Mucosa of stomach (tissue), 1 donor: ENCODE measurements around the gene RAB13.
"Not testable (repeated sequence)": the region's sequence is repeated elsewhere in the genome, so short reads cannot be mapped to it uniquely, and the experiment has no call there.

Source experiments
- H3K27me3 ChIP-seq: one replicate; pipeline ENCODE4 v1.7.0; 2013; ENCODE audit warnings: mild to moderate bottlenecking, low read length; ENCODE audit not compliant: control insufficient read depth, insufficient read depth
- H3K36me3 ChIP-seq: one replicate; pipeline ENCODE4 v1.7.0; 2013; ENCODE audit warnings: low read length; ENCODE audit not compliant: control insufficient read depth, insufficient read depth
- H3K4me1 ChIP-seq: one replicate; pipeline ENCODE4 v1.7.0; 2013; ENCODE audit warnings: mild to moderate bottlenecking, low read length; ENCODE audit not compliant: control insufficient read depth, insufficient read depth
- H3K4me3 ChIP-seq: one replicate; pipeline ENCODE4 v1.7.0; 2013; ENCODE audit warnings: low read length
- H3K9ac ChIP-seq: one replicate; pipeline ENCODE4 v1.7.0; 2013; ENCODE audit warnings: mild to moderate bottlenecking, low read length, moderate library complexity
- H3K9me3 ChIP-seq: one replicate; pipeline ENCODE4 v1.7.0; 2013; ENCODE audit warnings: mild to moderate bottlenecking, low read length, moderate library complexity; ENCODE audit not compliant: control insufficient read depth
- donor health status: Pancreatic carcinoma.

Gene RAB13

DNA sequence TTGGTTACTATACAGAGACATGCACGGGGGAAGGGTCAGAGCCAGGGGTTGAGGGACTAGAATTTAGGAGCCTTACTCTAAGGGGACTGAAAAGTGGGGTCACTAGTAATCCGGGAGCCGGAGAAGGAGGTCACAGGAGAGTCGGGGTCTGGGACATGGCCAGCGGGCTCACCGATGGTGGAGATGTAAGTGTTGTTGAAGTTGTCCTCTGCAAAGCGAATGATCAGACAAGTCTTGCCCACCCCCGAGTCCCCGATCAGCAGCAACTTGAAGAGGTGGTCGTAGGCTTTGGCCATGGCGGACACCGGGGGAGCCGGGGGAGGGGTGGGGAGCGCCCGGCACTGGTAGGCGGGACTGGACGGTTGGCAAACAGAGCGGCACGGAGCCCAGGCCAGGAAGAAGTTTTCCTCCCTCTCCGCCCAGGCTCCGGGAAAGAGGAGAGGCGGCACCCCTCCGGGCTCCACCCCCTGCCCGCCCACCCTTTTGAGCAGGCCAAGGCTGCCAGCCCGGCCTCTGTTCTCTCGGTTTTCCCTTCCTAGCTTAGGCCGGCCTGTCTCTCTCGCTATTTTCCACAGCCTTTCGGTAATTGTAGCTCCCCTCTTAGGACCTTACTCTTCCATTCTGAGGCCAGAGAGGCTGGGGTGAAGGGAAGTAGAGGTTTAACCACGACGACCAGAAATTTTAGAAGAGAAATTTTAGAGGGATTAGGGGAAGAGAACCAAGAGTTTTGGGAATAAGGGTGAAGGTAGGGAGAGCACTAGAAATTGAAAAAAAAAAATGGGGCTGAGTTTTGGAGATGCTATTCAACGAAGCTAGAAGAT, at the start of gene RAB13:
TSS of gene RAB13 (minus strand) at position 399 of the 821 bp plus-strand sequence. CDS start at position 296, 103 bp downstream.
- Histone ChIP-seq H3K36me3 (peaks cover 4% of the 10 kb centered on the region), H3K27me3 (no peaks in the 10 kb centered on the region), H3K9me3 (no peaks in the 10 kb centered on the region), H3K4me3 (peak within 1 kb of the TSS; percentile 68), H3K4me1 (peaks cover 20% of the 10 kb centered on the region), H3K9ac (peak within 1 kb of the TSS; percentile 76)

DNA sequence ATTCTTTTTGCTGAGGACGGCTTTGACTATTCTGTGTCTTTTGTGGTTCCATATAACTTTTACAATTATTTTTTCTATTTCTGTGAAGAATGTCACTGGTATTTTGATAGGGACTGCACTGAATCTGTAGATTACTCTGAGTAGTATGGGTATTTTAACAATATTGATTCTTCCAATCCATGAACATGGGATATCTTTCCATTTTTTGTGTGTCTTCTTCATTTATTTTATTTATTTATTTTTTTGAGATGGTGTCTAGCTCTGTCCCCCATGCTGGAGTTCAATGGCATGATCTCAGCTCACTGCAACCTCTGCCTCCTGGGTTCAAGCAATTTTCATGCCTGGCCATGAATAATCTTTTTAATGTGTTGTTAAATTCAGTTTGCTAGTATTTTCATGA, 47.6 kb upstream of the RAB13 start:
- H3K4me3 ChIP-seq, H3K9ac ChIP-seq, H3K9me3 ChIP-seq, H3K27me3 ChIP-seq, H3K4me1 ChIP-seq, H3K36me3 ChIP-seq: not testable (repeated sequence)

DNA sequence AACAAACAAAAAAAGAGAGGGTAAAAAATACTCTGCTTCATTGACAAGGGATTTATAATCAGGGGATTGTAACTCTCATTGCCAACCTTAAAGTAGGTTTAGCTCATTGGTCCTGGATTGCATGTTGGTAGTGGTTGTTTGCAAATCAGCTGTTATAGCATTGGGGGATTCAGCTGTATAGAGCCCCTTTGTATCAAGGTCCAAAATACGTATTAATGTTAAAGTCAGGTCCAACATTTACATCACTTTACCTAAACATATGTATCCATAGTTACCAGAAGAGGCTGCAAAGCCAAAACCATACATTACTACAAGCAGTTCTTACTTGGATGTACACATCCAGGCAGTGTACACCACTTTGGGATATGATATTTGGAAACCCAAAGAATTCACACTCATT, 33.8 kb upstream of the RAB13 start:
- Histone ChIP-seq H3K9ac (no peak overlapping the region), H3K36me3 (no peaks in the 10 kb centered on the region), H3K27me3 (no peaks in the 10 kb centered on the region), H3K4me1 (no peaks in the 10 kb centered on the region), H3K4me3 (no peak overlapping the region), H3K9me3 (no peaks in the 10 kb centered on the region)

DNA sequence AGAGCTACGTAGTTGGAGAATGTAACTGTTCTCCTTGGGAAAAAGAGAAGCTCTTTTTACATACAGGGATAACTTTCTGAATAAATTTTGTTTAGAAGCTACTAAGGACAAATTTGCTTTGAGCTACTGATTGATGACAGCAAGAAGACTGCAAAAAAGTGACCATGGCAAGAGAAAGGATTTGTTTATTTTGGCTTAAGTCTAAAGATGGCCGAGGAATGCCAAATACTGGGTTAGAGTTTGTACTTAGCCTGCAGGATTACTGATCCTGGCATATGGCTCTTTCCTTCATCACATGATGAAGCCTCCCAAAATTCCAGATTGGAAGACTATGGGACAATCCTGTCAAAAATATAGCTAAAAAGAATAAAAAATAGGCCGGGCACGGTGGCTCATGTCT, 33.1 kb upstream of the RAB13 start:
- H3K4me3 ChIP-seq: no peak overlapping the region
- H3K4me1 ChIP-seq: peaks cover 4% of the 10 kb centered on the region
- no peaks in the 10 kb centered on the region for H3K27me3 ChIP-seq
- no peaks in the 10 kb centered on the region for H3K9me3 ChIP-seq
- no peak overlapping the region for H3K9ac ChIP-seq
- no peaks in the 10 kb centered on the region for H3K36me3 ChIP-seq

DNA sequence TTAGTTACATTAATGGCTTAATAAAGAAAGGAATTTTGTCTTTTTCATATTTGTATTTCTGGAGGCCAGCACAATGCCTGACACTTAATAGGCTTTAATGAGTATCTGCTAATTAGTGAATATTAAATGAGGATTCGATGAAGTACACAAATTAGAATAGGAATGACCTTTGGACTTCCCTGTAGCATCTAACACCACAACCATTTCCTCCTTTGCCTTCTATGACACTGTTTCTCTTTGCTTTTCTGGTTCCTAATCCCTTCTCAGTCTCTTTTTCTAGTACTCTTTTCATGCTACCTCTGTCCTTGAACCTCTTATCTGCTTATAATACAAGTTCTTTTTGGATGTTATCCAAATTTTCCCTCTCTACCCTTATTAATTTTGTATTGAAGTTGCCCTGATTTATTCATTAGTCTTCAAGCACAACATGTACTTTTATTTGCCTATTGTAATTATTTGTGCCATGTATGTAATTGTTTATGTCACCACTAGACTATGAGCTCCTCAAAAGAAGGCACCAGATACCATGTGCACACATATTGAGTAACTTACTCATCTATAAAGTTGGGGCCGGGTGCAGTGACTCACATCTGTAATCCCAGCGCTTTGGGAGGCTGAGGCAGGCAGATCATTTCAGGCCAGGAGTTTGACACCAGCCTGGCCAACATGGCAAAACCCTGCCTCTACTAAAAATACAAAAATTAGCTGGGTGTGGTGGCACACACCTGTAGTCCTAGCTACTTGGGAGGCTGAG, 28.2 kb upstream of the RAB13 start:
- H3K4me1 ChIP-seq: peaks cover 4% of the 10 kb centered on the region
- H3K9ac ChIP-seq: no peak overlapping the region
- no peaks in the 10 kb centered on the region for H3K27me3 ChIP-seq
- H3K4me3 ChIP-seq: no peak overlapping the region
- H3K36me3 ChIP-seq: no peaks in the 10 kb centered on the region
- H3K9me3 ChIP-seq: no peaks in the 10 kb centered on the region

DNA sequence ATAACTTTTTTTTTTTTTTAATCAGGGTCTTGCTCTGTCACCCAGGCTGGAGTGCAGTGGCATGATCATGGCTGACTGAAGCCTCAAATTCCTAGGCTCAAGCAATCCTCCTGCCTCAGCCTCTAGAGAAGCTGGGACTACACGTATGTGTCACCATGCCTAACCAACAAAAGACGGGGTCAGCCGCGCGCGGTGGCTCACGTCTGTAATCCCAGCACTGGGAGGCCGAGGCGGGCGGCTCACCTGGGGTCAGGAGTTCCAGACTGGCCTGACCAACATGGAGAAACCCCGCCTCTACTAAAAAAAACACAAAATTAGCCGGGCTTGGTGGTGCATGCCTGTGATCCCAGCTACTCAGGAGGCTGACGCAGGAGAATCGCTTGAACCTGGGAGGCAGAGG, 26.4 kb upstream of the RAB13 start:
- H3K4me1 ChIP-seq, H3K9me3 ChIP-seq, H3K36me3 ChIP-seq, H3K4me3 ChIP-seq, H3K9ac ChIP-seq, H3K27me3 ChIP-seq: not testable (repeated sequence)

DNA sequence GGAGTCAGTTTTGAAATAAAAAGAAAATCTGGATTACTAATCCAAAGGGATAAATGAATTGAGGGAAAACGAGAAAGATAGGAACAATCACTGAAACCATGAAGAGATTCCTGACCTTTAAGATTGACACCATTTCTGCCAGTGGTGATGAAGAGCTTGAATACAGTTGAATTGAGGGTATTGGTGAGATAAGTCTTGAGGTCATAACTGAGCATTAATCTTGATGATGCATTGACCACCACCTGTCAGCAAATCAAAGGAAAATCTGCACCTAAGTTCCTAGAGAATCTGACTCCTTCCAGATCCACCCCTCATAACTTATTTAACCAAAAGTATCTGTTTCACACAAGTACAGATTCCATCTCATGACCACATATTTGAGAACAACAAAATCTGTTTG, 26.0 kb upstream of the RAB13 start:
- Histone ChIP-seq H3K27me3 (no peaks in the 10 kb centered on the region), H3K4me3 (no peak overlapping the region), H3K9me3 (no peaks in the 10 kb centered on the region), H3K9ac (no peak overlapping the region), H3K4me1 (peaks cover 4% of the 10 kb centered on the region), H3K36me3 (no peaks in the 10 kb centered on the region)

DNA sequence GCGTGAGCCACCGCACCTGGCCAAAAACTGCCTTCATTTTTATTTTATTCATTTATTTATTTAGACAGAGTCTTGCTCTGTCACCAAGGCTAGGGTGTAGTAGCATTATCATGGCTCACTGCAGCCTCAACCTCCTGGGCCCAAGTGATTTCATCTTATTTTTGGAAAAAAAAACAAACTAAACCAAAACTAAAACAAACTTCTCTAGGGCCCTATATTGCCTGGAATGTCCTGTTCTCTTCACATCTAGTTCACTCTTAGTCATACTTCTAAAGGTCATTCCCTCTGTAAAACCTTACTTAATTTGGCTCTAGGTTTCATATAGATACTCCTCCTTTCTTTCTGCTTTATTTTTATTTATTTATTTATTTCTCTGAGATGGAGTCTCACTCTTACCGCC, 20.0 kb upstream of the RAB13 start:
- H3K9ac ChIP-seq: no peak overlapping the region
- H3K36me3 ChIP-seq: no peaks in the 10 kb centered on the region
- peaks cover 6% of the 10 kb centered on the region for H3K4me1 ChIP-seq
- no peaks in the 10 kb centered on the region for H3K27me3 ChIP-seq
- no peak overlapping the region for H3K4me3 ChIP-seq
- H3K9me3 ChIP-seq: no peaks in the 10 kb centered on the region

DNA sequence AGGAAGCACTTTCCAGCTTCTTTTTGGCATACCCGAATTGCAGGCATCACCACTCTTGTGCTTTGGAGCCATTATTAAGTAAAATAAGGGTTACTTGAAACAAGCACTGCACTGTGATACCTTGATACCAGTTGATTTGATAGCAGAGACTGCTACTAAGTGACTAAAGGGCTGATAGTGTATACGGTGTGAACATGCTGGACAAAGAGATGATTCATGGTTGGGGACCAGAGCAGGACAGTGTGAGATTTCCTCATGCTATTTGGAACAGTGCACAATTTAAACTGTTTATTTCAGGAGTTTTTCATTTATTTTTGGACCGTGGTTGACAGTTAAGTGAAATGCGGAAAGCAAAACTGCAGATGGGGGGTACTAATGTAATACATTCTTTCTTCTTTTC, 14.3 kb upstream of the RAB13 start:
- Histone ChIP-seq H3K36me3 (no peaks in the 10 kb centered on the region), H3K27me3 (no peaks in the 10 kb centered on the region), H3K9me3 (no peaks in the 10 kb centered on the region), H3K4me1 (peaks cover 9% of the 10 kb centered on the region), H3K4me3 (no peak overlapping the region), H3K9ac (no peak overlapping the region)

DNA sequence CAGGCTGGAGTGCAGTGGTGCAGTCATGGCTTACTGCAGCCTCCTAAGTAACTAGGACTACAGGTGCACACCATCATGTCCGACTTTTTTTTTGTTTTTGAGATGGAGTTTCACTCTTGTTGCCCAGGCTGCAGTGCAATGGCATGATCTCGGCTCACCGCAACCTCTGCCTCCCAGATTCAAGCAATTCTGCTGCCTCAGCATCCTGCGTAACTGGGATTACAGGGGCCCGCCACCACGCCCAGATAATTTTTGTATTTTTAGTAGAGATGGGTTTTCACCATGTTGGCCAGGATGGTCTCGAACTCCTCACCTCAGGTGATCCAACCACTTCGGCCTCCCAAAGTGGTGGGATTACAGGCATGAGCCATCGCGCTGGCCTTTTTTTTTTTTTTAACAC, 10.7 kb upstream of the RAB13 start:
- H3K4me3 ChIP-seq, H3K9ac ChIP-seq, H3K36me3 ChIP-seq, H3K27me3 ChIP-seq, H3K9me3 ChIP-seq: not testable (repeated sequence)
- peaks cover 15% of the 10 kb centered on the region for H3K4me1 ChIP-seq

DNA sequence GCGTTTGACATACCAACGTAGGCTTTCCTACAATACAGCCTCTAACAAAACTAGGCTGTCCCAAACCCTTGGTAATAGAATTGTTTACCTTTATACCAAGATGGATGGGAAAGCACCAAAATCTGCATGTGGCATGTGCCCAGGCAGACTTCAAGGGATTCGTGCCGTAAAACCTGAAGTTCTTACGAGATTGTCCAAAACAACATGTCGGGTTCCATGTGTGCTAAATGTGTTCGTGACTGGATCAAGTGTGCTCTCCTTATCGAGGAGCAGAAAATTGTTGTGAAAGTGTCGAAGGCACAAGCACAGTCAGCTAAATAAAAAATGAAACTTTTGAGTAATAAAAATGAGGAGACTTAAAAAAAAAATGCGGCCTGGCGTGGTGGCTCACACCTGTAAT, 9.5 kb upstream of the RAB13 start:
- no peaks in the 10 kb centered on the region for H3K27me3 ChIP-seq
- no peak overlapping the region for H3K9ac ChIP-seq
- no peaks in the 10 kb centered on the region for H3K9me3 ChIP-seq
- H3K4me3 ChIP-seq: no peak overlapping the region
- H3K36me3 ChIP-seq: no peaks in the 10 kb centered on the region
- peaks cover 13% of the 10 kb centered on the region for H3K4me1 ChIP-seq

DNA sequence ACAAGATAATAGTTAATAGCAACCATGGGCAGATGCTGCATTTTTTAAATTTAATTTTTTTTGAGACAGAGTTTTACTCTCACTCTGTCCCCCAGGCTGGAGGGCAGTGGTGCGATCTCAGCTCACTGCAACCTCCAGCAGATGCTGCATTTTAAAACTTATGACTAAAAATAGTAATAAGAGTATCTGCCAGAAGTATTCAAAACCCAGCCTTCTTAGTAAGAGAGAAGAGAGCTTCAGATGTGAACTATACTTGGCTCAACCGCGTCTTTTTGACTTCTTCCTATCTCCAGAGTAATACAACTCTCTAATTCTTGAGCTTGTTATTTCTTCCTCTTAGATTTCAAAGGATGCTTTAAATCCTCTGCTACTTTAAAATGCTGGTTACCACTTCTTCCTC, 9.1 kb upstream of the RAB13 start:
- no peaks in the 10 kb centered on the region for H3K9me3 ChIP-seq
- H3K4me1 ChIP-seq: peaks cover 15% of the 10 kb centered on the region
- no peak overlapping the region for H3K9ac ChIP-seq
- no peaks in the 10 kb centered on the region for H3K36me3 ChIP-seq
- no peaks in the 10 kb centered on the region for H3K27me3 ChIP-seq
- H3K4me3 ChIP-seq: no peak overlapping the region
